ENCODE results near the gene PIAS4.
A peak's percentile ranks its signal among the peaks of the same experiment; 100 is the strongest.

The PIAS4 gene

DNA sequence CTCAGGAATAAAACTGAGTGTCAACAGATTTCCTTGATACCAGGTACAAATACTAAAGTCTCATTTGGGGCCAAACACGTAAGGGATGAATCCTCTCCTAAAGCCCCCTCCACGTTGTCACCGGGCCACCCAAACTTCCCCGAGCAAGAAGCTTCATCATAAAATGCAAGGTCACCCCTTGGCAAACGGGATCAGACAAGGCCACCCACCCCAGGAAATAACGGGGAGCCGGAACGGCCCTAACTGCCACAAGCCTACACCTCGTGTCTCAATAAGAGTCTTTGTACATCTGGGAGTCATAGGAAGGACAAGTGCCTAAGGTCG is 23.0 kb upstream of the PIAS4 start:
- POLR2A ChIA-PET = interaction anchor here (0.6 to 8.9 kb wide), 8 partner anchors 9 to 406 kb away, joined by 3 to 266 read pairs (median 5); partner anchors contain the start of genes DAPK3, MRPL54 and PIAS4
- DNase-seq (ENCODE audit: low read depth, low spot score) = no peak
- no peak for TF ChIP-seq CTCF (IDR thresholded peaks at IDR 0.05; ENCODE audit: insufficient read depth, low read length, missing control alignments)

GRCh38 chr19:3984908-3985642 is 22.5 kb upstream of the PIAS4 start, which contains the start of gene EEF2:
EEF2 (minus strand) TSS chr19:3985463; CDS start chr19:3985380, 83 bp downstream.
- TF ChIP-seq CTCF (IDR thresholded peaks at IDR 0.05; ENCODE audit: insufficient read depth, low read length, missing control alignments) = no peak
- CTCF ChIA-PET = interaction anchor here (0.9 to 5.6 kb wide), 13 partner anchors 9 to 223 kb away, joined by 3 to 37 read pairs (median 5); partner anchors contain the start of gene DAPK3

More for the DNA sequence above, 23.0 kb upstream of the PIAS4 start:
- peak overlapping the region; percentile 100 for H3K4me3 ChIP-seq (ENCODE audit: low read depth, low read length)
- CTCF ChIA-PET = interaction anchor here (1.2 to 5.6 kb wide), 3 partner anchors 9 to 22 kb away, joined by 3 to 37 read pairs (median 3); partner anchors contain the start of gene DAPK3

DNA sequence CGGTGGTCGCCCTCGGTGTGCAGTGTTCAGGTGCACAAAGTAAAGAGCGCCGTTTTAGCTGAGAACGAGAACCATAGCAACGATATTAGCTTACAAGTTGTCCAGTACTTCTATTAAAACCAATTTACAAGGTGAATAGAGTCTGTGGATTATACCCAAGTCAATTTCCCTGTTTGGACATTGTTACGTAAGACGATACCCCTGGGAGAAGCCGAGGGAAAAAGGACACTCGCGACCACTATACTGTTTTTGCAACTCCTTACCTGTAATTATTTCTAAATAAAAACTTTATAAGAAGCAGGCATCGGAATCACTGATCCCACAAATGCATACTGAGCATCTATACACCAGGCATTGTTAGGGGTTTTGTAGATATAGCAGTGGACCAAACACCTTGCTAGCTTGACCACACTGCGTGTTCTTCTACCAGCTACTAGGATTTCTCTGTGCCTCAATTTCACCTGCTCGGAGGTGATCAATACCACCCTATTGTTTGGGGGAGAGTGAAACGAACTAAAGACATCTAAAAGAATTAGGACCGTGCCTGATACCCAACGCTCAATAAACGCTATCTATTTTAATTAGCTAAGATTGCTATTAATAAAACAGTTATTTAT is 21.8 kb upstream of the PIAS4 start:
- ChIA-PET CTCF (interaction anchor here (0.9 to 5.6 kb wide), 14 partner anchors 8 to 222 kb away, joined by 3 to 37 read pairs (median 5); partner anchors contain the start of gene DAPK3), POLR2A (interaction anchor here (0.6 to 8.9 kb wide), 16 partner anchors 10 to 415 kb away, joined by 3 to 266 read pairs (median 4); partner anchors contain the start of genes DAPK3, MPND, MRPL54 and PIAS4)
- TF ChIP-seq CTCF (IDR thresholded peaks at IDR 0.05; ENCODE audit: insufficient read depth, low read length, missing control alignments) = no peak
- no peak for DNase-seq (ENCODE audit: low read depth, low spot score)
- peak overlapping the region; percentile 57 for H3K4me3 ChIP-seq (ENCODE audit: low read depth, low read length)

More at GRCh38 chr19:3984908-3985642, 22.5 kb upstream of the PIAS4 start, which contains the start of gene EEF2:
- DNase-seq (ENCODE audit: low read depth, low spot score) = no peak
- peak within 1 kb of the TSS; percentile 100 for H3K4me3 ChIP-seq (ENCODE audit: low read depth, low read length)
- POLR2A ChIA-PET = interaction anchor here (0.6 to 8.9 kb wide), 18 partner anchors 9 to 415 kb away, joined by 3 to 266 read pairs (median 4); partner anchors contain the start of genes DAPK3, MPND, MRPL54 and PIAS4

DNA sequence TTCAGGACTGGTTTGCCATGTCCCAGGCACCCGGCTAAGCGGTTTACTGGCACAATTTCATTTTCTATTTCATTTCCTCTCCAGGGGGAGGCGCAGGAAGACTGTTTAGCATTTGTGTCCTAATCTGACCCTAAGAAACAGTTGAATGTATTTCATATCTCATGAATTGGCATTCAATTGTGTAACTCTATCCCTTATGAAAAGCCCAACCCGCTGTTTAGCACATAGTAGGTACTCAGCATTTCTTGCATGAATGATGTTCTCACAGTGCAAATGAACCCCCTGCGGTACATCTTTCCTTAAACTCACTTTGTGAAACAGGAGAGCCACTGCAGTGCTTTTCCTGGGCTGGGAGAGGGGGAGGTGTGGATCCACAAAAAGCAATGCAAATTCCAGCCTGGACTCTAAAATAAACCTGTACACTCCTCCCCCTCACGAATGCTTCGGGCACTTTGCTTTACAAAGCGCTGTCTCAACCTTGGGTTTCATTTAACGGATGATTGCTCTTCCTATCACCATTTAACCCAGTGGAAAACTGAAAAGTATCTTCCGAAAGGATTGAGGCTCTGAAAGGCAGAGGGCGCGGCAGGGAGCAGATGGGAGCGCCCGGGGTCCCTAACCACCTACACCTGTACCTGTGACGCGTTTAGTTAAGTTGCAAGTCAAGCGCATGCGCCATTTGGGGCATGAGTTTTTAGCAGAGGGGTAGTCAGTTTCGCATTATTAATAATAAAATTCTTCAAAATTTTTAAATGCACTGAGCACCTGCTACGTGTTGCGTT is 21.1 kb upstream of the PIAS4 start:
- DNase-seq (ENCODE audit: low read depth, low spot score) = no peak
- ChIA-PET POLR2A (interaction anchor here (1.5 to 8.9 kb wide), 2 partner anchors 8 to 17 kb away, joined by 7 to 266 read pairs; partner anchors contain the start of gene DAPK3), CTCF (interaction anchor here (0.9 to 5.6 kb wide), 16 partner anchors 8 to 221 kb away, joined by 3 to 61 read pairs (median 6); partner anchors contain the start of gene DAPK3)
- peak overlapping the region; percentile 57 for H3K4me3 ChIP-seq (ENCODE audit: low read depth, low read length)
- TF ChIP-seq CTCF (IDR thresholded peaks at IDR 0.05; ENCODE audit: insufficient read depth, low read length, missing control alignments) = peak; percentile 54

- DNase-seq (ENCODE audit: low read depth, low spot score) = no peak
- TF ChIP-seq CTCF (IDR thresholded peaks at IDR 0.05; ENCODE audit: insufficient read depth, low read length, missing control alignments) = peak; percentile 78
- H3K4me3 ChIP-seq (ENCODE audit: low read depth, low read length) = peak overlapping the region; percentile 43
- POLR2A ChIA-PET = interaction anchor here (0.6 to 1.5 kb wide), 7 partner anchors 9 to 229 kb away, joined by 3 to 9 read pairs (median 5); no protein-coding TSS in a partner anchor
- CTCF ChIA-PET = interaction anchor here (0.5 to 4.1 kb wide), 34 partner anchors 9 to 233 kb away, joined by 3 to 61 read pairs (median 6); partner anchors contain the start of genes DAPK3 and PIAS4
Observed at GRCh38 chr19:3987619-3988371, 19.7 kb upstream of the PIAS4 start.
